GM18868 (cell line): Measurements from ENCODE around the gene MGMT.

Experiments used
- ATAC-seq: cut with Tn5 transposase; IDR thresholded peaks from one replicate; pipeline ENCODE4 v1.9.1; 2021; ENCODE audit warnings: mild to moderate bottlenecking, moderate library complexity; ENCODE audit not compliant: unreplicated experiment

Gene MGMT

DNA sequence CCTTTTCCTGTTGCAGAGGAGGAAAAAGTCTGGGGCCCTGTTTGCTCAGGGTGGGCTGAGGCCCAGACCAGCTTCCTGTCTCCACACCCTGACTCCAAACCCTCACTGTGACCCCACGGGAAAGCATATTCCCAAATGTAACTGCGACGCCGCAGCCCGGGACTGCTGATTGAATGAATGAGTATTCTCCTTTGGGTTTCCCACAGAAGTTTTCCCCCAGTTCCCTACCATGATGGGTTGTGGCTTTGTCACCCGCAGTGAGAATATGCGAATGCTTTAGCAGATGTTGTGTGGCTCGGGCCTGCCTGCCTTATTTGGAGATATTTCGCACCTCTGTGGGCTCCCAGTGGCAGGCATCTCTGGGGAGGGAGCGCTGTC is 50.6 kb downstream of the MGMT start:
- no peak for ATAC-seq

DNA sequence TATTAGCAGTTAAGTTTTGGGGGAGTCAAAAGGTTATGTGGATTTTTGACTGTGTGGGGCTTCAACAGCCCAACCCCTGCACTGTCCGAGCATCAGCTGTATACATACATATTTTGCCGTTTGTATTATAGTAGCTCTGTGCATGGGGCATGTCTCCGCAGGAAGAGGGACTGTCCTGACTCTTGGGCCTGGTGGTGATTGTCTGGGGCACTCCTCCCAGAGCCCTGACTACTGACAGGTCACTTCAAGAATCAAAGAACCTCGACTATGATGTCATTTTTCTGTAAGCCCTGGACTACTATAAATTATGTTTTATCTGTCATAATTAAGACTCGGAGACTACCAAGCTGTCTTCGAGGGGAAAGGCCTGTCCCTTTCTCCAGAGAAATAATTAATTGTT is 51.8 kb downstream of the MGMT start:
- ATAC-seq, result no peak

DNA sequence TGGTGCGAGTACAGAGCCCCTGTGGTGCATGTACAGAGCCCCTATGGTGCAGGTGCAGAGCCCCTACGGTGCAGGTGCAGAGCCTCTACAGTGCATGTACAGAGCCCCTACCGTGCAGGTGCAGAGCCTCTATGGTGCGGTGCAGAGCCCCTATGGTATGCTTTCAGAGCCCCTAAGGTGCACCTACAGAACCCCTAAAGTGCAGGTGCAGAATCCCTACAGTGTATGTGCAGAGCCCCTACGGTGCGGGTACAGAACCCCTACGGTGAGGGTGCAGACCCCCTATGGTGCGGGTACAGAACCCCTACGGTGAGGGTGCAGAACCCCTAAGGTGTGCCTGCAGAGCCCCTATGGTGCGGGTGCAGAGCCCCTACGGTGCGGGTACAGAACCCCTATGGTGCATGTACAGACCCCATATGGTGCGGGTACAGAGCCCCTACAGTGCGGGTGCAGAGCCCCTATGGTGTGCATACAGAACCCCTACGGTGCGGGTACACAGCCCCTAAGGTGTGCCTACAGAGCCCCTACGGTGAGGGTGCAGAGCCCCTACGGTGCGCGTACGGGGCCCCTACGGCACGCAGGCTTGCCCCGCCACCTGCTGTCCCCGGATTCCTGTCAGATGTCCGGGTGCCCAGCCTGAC is 53.5 kb downstream of the MGMT start:
- ATAC-seq, result no peak

DNA sequence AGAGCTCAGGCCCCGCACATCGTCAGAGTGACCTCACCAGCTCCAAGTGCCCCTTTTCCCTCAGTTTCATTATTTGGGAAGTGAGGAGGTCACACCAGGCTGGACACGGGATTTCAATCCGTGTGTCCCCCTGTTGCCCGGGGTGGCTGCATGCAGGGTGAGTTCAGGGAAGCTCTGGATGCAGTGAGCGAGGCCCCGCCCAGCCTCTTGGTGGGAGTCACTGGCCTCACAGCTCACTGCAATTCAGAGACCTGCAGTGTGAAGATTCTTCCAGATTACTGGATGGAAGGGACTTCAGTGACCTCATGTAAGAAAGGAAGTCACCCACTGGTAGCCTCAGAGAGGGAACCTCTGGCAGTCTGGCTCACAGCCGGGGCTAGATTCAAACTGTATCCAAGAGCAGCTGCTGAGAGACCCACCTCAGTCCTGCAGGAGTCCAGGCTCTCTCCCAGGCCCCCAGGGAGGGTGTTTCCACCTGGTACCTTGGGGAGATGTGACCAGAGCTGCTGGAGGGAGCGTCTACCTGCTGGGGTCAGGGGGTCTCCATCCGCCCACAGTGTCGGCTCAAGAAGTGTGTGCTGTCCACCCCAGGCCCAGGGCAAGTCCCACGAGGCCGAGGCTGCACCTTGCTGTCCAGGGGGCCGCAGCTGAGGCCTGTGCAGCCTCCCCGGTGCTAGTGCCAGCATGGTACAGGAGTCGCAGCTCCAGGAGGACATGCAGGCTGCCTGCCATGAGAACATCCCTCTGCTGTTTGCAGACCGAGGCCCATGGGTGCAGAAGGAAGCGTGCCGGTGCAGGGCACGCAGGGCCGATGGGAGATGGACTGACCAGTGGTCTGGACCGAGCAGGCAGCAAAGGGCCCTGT is 54.4 kb downstream of the MGMT start:
- ATAC-seq, result no peak

DNA sequence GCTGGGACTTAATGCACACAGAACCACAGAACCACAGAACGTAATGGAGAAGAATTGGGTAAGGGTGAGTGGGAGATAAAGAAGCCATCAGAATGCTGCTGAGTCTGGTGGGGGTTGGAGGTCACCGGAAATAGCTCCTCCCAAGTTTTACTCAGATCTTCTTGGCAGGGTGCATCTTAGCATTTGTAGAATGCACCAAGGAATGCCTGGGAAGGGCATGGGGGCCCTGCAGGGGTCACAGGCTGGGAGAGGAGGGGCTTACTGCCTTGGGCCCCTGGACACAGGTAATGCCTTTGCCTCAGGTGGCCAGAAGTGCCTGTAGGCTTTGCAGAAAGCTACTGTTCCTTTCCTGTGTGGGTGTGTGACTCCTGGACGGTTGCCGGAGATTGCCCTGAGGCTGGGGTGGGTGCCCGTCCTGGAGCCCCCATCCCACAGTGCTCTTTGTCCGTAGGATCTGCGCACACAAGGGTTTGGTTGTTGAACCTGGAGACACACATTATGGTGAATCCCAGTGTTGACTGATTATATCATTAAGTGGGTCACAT is 55.1 kb downstream of the MGMT start:
- no peak for ATAC-seq

DNA sequence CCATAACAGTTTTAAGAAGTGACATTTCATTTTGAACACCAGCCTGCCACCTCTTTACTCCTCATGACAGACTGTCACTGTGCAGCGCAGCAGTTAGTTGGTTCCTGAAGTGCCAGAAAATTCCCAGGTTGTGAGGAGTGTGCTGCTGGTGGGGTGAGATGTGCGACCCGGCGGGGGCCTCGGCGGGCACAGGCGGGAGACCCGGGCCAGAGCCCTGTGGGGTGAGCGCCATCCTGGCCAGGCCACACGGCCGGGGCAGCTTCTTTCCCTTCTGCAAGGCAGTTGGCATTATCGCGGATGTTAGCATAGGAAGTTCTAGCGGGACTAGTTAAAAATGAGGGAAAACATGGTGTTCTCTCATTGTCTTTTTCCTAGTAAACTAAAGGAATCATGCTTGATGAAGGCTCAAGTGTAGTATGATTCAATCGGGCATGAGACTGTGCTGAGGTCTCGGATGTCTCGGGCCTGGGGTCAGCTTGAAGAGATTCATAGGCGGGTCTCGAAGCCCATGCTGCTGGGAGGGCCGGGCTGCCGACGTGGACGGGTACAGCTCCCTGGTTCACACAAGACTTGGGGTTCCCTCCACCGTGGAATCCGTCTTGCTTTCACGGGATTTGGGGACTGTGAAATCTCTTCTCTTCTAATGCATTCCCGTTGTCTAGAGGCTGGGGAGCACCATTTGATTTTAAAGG is 56.1 kb downstream of the MGMT start:
- no peak for ATAC-seq

DNA sequence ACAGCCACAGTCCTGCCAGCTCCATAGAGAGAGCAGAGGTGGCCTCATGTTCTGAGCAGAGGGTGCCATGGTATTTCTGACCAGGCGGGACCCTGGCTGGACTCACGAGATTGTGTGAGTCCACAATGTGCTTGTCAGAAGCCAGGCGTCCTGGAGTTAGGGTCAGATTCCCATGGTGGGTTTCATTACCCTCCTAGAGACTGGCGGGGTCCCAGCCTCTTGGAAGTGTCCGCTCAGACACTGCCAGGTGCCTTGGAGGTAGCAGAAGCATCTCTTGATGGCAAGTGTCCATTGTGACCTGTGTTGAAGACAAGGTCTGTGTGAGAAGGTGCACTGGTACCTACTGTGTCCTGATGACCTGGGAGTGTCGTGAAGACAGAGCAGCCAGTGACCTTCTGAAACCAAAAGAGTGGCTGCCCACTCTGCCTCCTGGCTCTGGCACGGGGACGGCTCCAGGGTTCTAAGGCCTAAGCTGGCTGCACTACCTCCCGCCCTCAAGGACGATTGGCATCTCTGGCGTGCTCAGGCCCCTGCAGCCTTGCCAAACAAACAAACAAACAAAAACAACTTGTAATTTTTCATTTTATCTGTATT is 56.8 kb downstream of the MGMT start:
- ATAC-seq, result no peak

DNA sequence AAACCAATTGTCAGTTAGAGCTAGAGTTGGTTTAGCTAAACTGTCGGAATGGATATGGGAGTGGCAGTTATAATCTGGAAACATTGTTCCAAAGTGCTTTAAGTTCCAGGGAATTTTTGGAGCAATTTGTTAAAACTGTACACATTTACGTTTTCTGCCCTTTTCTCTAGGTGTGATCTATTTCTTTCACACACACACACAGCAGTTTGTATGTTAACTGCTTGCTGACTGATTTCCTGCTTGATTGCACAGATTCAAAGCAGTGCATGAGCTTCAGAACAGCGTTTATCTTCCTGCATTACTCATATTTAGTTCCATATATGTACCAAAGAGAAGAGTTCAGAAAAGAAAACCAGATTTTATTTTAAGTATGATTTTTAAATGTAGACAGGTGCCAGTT is 57.9 kb downstream of the MGMT start:
- ATAC-seq, result no peak

DNA sequence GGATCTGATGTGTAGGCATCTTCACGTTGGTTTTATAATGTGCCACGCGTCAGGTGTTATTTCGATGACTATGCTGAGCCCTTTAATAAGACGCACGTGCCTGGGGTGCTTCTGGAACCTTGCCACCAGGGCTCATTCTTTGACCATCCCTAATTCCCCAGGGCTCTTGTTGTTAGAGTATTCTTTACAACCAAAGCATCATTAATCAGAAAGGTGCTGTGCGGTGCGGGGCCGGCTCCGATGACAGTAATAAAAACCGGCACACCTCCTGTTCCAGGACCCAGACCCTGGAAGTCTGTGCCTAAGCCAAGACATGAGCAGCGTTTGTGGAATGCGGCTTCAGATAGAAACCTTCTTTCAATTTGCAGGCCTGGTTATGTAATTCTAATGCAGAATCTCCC is 58.4 kb downstream of the MGMT start:
- ATAC-seq, result no peak

DNA sequence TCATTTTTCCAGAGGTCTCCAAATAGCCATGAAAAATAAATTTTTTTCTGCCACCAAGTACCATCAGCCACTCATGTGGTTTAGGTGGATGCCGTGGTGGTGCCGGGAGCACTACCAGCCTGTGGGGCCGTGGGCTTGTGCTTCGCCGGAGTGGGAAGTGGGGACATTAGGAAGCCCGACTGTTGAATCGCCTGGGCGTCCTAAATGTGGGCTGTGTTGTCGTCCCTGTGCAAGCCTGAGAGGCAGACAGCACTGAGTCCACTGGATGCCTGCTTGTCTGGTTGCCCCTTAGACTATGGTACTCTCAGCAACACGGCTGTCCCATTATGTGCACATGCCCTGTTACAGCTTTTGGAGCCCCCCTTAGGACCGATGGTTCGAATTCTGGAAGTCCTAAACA is 59.9 kb downstream of the MGMT start:
- ATAC-seq, result no peak

DNA sequence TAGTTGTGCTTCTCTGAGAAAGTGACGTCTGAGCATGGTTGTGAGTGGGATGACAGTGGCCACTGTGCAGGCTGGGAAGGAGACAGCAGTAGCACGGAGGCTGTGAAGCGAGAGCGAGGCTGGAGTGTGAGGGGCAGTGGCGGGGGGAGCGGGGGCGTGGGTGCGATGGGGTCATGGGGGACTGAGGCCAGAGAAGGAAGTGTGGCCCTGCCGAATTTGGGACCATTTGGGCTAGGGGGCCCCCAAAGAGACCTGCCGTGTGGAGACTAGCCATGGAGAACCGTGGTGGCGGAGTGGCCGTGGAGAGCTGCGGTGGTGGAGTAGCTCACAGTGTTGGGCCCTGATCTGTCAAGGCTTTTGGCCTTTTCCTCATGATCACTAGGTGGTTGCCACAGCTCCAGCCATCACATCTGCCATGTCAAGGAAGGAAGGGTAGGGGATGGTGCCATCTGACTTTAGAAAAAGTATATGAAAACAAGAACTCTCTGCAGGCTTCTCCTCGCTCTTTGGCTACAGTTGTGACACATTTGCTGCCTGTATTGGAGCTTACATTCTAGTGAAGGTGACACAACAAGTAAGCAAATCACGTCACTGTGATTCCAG is 61.4 kb downstream of the MGMT start:
- ATAC-seq, result no peak

DNA sequence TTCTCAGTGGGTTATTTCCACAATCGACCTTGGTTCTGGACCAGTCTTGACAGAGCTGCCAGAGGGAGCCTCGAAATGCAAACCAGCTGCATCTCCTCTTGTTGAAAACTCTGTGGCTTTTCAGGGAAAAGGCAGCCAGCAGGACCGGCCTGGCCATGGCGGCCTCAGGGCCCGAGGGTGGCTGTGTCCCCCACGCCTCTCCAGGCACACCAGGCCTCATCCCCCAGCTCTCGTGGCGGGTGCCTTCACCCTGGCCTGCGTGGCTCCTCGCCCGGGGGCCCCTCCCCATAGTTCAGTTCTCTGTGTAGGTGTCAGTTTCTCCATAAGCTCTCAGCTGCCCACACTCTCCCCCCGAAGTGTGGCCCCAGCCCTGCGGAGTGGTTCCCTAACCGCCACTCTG is 63.5 kb downstream of the MGMT start:
- no peak for ATAC-seq

DNA sequence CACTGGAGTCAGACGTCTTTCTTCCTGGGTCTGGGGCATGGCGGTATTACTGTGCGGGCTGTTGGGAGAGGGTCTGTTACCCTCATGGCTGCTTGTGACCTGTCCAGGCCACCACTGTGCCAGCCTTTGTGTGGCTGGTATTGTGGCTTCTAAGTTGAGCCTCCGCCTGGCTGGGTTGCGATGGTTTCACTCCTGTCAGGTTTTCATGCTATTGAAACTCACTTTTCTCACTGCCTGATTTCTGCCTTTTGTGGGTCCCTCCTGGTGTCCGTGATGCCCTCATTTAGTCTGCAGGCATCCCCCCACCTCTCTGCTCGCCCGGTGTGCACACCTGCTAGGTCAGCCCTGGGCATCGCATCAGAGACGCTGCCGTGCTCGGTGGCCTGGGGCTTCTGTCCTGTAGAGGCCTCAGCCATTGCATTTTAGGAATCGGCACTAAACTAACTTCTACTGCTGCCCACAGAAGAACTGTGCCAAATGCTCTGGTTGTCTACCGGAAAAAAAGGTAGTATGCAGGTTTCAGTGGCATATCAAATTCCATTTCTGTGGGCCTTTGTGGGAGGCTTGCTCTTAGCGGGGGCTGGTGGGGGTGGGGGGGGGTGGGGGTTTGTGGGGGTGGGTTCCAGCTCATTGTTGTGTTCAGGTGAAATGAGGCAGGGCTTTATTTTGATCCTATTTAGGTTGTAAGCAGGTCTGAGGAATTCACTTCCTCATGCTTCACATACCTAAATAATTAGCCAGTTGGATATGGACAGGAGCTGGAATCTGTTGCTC is 64.3 kb downstream of the MGMT start:
- ATAC-seq, result no peak

DNA sequence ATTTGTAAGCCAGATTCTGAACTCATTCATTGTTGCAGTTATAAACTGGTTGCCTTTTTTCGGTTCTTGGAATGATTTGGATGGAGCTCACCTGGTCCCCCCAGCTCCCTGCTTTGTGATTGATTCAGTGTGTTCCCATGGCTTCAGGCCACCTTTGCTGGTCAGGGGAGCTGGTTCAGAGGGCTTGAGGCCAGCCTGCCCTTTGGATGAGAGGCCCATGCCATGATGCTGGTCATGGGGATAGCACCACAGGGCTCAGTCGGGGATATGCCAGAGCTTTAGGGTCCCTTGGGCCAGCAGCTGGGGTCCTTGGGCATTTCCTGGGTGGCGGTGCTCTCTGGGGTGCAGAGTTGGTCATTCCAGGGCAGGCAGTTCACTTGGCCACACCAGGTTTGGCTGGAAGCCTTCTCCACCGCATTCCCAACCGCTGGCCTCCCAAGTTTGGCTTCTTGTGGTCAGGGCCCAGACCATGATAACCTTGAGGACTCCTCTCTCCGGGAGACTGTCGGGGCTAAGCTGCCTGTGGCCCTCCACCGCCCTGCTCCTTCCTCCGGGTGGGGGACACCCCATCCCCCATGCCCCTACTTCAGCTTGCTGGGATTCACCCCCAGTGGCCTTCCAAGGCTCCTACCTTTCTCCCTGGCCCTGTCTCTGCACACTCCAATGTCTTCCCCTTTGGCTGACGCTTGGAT is 65.1 kb downstream of the MGMT start:
- no peak for ATAC-seq

DNA sequence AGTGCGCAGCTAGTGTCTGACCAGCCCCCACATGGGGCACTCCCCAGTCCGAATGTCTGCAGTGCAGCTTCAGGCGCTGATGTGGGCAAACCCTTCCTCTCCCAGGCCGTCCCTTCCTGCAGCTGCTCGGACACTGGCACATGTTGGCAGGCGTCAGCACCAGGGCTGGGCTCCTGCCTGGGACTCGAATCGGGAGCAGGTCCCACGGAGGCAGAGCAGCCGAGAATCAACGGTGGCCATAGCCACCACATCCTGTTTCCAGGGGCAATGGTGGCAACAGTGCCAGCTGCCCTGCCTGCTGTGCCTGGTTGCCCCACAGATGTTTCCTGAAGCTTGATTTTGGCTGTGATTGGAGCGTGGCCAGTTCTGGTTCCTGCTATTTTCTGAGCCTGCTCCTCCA is 65.8 kb downstream of the MGMT start:
- ATAC-seq, result no peak

DNA sequence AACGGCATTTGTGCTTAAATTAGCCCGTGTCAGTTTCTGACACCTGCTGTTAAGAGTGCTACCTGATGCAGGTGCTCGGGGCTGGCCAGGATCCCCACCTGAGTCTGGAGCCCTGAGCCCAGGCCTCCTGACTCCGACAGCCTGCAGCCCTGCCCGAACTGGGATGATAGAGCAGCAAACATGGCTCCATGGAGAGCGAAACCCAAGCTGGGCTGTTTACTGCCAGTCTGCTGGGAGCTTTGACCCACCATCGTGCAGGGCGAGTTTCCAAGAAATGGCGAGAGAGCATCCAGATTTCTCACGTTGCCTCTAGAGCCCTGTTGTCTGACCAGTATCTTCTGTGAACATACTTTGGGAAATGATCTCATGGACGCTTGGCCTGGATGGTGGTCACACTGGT is 66.2 kb downstream of the MGMT start:
- ATAC-seq, result no peak

DNA sequence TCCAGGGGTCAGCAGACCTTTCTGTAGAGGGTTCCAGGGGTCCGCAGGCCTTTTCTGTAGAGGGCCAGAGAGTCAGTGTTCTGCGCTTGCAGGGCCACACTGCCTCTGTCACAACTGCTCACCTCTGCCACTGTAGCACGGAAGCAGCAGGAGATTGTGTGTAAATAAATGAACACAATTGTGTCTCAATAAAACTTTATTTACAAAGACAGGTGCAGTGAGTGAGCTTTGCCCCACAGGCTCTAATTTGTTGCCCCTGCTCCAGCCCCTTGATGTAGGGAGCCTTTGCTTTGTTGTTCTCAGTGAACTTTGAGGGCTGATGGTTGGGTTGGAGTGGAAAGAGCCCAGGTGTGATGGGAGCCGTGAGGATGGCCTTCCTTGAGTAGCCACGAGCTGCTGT is 67.8 kb downstream of the MGMT start:
- ATAC-seq, result no peak

DNA sequence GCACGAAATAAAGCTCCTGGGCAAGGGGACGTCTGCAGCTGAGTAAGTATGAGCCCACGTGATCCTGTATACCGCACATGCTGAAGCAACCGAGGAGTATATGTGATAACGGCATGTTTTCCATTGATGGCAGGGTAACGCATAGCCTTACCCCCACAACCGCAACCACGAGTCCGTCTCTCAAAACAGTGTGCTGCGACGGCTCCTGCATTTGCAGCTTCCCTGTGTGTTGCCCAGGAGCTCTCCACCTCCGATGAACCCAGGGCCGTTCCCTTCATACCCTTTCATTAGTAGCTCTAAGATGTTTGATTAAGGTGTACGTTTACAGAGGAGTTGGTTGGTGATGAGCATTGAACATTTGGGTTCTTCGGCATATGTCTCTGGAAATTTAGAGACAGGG is 69.3 kb downstream of the MGMT start:
- ATAC-seq, result no peak

DNA sequence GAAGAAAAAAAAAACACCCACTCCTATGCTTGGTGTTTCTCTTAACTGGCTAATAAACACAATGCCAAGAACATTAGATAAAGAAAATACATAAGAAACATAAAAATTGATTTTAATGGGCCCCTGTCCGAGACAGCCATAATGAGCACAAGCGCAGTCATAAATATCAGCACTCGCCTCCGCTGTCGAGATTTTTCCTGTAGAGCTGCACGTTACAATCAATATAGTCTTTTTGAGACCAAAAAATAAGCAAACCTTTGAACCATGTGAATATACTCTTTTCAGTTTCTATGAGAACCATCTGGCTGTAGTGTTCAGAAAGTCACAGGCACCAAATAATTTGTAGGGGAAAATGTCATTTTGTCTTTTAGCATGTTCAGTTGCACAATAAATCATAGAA is 70.1 kb downstream of the MGMT start:
- ATAC-seq, result no peak

DNA sequence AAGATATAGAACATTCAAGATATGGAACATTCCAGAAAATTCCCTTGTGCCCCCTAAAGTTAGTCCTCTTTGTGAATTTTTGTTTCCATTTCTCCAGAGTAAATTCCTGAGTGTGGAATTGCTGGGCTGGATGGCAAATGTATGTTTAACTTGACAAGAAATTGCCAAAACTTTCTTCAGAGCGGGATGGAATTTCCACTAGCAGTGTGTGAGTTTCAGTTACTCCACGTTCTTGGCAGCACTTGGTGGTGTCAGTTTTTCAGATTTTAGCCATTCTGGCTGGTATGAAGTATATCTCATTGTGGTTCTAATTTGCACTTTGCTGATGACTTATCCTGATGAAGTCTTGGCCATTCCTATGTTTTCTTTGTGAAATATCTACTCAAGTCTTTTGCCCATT is 71.2 kb downstream of the MGMT start:
- no peak for ATAC-seq
